GM10266 (cell line): Measurements from ENCODE around the gene DSTYK.

ENCODE experiments used
- DNase-seq: peaks from one replicate; pipeline ENCODE4 v3.0.0; 2012; ENCODE audit errors: extremely low spot score
- TF ChIP-seq, protein P1 (sequence below): IDR thresholded peaks from 2 replicates; pipeline ENCODE4 v1.5.1; 2012; ENCODE audit warnings: mild to moderate bottlenecking, low read depth; ENCODE audit not compliant: control insufficient read depth, insufficient read depth; ENCODE audit errors: missing control alignments

DSTYK gene

DNA sequence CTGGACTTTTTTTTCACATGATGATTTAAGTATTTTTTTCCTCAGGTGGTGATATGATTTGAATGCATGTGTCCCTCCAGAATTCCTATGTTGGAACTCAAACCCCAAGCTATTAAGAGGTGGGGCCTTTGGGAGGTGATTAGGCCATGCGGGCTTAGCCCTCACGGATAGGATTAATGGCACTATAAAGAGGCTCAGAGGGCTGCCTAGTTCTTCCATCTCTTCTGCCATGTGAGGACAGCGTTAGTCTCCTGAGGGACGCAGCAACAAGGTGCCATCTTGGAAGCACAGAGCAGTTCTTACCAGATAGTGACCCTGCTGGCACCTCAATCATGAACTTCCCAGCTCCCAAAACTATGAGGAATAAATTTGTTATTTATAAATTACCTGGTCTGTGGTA is 71.4 kb downstream of the DSTYK start:
- no peak for DNase-seq
- TF ChIP-seq, protein P1, sequence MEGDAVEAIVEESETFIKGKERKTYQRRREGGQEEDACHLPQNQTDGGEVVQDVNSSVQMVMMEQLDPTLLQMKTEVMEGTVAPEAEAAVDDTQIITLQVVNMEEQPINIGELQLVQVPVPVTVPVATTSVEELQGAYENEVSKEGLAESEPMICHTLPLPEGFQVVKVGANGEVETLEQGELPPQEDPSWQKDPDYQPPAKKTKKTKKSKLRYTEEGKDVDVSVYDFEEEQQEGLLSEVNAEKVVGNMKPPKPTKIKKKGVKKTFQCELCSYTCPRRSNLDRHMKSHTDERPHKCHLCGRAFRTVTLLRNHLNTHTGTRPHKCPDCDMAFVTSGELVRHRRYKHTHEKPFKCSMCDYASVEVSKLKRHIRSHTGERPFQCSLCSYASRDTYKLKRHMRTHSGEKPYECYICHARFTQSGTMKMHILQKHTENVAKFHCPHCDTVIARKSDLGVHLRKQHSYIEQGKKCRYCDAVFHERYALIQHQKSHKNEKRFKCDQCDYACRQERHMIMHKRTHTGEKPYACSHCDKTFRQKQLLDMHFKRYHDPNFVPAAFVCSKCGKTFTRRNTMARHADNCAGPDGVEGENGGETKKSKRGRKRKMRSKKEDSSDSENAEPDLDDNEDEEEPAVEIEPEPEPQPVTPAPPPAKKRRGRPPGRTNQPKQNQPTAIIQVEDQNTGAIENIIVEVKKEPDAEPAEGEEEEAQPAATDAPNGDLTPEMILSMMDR = no peak

DNA sequence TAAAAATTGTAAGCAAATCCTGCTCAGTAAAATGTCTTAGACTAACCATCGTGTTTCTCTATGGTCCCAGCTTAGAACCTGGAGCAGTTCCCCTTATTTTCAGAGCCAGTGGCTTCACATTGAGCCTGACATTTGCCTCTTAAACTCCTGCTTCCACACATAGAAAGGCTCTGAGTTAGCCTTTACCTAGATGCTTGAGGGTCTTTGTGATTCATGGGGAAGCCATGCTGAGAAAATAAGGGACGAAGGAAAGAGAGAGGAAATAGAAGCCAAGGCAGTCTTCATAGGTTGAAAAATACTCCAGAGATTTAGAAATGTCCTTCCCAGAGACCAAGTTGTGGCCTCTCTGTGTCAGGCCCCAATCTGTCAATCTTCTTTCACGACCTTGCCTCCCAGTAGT is 73.6 kb downstream of the DSTYK start:
- no peak for DNase-seq
- TF ChIP-seq, protein P1 = no peak

DNA sequence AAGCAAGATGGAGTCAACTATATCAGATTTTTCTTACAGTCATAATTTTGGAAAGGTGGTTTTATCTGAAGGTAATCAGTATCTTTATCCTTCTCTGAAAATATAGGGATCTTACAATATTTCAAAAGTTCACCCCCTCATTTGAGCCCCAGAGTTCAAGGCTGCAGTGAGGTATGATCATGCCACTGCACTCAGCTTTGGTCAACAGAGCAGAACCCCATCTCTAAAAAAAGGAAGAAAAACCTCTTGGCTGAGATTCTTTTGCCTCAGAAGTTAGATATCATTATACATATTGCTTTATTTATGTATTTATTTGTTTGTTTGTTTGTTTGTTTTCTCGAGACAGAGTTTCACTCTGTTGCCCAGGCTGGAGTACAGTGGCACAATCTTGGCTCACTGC is 78.2 kb downstream of the DSTYK start:
- no peak for DNase-seq
- TF ChIP-seq, protein P1 = no peak

DNA sequence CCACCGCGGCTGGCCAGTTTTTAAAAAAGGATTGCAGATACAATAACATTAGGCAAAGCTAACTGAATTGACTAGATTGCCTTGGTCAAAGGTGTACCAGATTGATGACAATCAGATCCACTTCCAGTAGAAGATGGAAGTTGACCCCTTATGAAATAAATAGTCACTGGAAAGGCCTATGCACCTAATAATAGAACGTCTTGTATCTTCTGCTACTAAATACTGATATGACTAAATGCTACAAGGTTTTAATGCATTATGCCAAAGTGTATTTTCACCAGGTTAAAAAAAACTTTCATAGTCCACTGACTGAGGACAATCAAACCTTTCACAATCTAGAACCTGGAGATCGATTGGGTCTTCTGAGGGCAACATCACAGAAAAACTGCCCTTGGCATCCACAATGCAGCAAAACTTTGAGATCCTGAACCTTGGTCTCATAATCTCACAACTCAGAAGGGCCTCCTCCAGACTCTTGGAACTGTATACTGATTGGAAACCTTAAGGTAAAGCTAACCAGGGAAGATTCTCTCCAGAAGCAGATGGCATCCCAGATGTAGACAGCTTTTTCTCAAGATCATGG is 82.0 kb downstream of the DSTYK start:
- DNase-seq = no peak
- TF ChIP-seq, protein P1 = no peak

DNA sequence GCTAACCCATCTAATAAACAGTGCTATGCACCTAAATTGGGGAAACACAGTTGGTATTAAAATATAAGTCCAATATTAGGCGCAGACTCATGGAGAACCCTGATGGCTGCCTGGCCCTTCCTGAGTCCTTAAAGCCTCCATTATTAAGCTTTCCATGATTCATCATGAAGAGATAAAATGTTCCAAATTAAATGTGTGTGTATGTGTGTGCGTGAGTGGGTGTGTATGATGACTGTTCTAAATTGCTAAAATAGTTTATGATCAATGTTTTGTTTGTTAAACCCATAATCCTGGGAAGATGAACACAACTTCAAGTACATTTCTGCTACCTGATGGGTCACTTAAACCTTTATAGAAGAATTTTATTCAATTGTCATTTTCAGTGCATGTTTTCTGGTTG is 83.5 kb downstream of the DSTYK start:
- DNase-seq = no peak
- TF ChIP-seq, protein P1 = no peak

DNA sequence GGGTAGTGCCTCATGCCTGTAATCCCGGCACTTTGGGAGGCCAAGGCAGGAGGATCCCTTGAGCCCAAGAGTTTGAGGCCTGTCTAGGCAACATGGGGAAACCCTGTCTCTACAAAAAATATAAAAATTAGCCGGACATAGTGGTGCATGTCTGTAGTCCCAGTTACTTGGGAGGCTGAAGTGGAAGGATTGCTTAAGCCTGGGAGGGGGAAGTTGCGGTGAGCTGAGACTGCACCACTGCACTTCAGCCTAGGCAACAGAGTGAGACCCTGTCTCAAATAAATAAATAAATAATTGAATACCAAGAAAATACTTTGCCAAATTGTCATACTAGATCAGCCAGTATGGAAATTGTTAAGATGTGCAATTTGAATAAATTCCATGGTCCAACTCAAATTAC is 83.9 kb downstream of the DSTYK start:
- TF ChIP-seq, protein P1 = no peak
- no peak for DNase-seq

DNA sequence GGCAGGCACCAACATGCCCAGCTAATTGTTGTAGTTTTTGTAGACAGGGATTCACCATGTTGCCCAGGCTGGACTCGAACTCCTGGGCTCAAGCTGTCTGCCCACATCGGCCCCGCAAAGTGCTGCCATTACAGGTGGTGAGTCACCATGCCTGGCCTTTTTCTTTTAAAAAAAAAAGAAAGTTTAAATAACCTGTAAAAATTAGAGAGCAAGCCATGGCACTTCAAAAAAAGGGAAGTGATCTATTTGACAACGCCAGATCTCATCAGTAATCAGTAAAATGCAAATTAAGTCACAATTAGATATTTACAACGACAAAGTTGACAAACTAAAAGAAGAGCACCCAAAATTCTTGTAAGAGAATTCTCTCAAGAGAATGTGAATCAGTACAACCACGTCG is 86.8 kb downstream of the DSTYK start:
- no peak for DNase-seq
- TF ChIP-seq, protein P1 = no peak
